ENCODE data around the gene OTOP1. TPM values are rescaled to one million over a fixed set of nuclear protein-coding genes. Genes with fewer than 3 reads are reported as not detected.
"Not testable (repeated sequence)": the region's sequence is repeated elsewhere in the genome, so short reads cannot be mapped to it uniquely, and the experiment has no call there.

OTOP1 gene
- total and polyA plus RNA-seq, 9 donors, result not detected

DNA sequence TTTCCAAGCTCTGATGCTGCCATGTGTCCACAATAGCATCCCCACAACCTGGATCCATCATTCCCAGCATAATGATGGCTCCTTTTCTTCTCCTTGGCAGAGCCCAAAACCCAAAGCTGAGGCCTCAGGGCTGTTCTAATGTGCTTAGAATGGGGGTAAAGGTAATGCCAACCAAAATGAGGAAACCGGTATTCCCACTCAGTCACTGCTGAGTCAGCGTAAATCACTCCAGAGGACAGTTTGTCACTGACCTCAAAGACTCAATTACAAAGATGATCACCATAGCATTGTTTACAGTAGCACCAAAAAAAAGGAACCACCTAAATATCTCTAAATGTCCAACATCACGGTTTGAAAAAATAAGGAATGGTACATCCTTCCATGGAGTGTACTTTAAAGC, 41.2 kb downstream of the OTOP1 start:
- DNase-seq, result no peak
- 67 to 84% (median 76%) methylated on average over 3 of the region's 3 CpGs for WGBS, 3 donors
- TF ChIP-seq, protein P1, sequence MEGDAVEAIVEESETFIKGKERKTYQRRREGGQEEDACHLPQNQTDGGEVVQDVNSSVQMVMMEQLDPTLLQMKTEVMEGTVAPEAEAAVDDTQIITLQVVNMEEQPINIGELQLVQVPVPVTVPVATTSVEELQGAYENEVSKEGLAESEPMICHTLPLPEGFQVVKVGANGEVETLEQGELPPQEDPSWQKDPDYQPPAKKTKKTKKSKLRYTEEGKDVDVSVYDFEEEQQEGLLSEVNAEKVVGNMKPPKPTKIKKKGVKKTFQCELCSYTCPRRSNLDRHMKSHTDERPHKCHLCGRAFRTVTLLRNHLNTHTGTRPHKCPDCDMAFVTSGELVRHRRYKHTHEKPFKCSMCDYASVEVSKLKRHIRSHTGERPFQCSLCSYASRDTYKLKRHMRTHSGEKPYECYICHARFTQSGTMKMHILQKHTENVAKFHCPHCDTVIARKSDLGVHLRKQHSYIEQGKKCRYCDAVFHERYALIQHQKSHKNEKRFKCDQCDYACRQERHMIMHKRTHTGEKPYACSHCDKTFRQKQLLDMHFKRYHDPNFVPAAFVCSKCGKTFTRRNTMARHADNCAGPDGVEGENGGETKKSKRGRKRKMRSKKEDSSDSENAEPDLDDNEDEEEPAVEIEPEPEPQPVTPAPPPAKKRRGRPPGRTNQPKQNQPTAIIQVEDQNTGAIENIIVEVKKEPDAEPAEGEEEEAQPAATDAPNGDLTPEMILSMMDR (IDR thresholded peaks at IDR 0.05), result no peak
- TF ChIP-seq POLR2A (IDR thresholded peaks at IDR 0.05) (no peak), EP300 (IDR thresholded peaks at IDR 0.05) (no peak)
- no peaks in the 10 kb centered on the region for H3K36me3 ChIP-seq
- intact Hi-C loops (cut with DNase I), result no loop called here
- H3K4me1 ChIP-seq (ENCODE audit: insufficient read depth), result no peaks in the 10 kb centered on the region
- no peak overlapping the region for H3K4me3 ChIP-seq
- no peaks in the 10 kb centered on the region for H3K9me3 ChIP-seq
- H3K27ac ChIP-seq, result no peak overlapping the region
- H3K27me3 ChIP-seq, result no peaks in the 10 kb centered on the region

DNA sequence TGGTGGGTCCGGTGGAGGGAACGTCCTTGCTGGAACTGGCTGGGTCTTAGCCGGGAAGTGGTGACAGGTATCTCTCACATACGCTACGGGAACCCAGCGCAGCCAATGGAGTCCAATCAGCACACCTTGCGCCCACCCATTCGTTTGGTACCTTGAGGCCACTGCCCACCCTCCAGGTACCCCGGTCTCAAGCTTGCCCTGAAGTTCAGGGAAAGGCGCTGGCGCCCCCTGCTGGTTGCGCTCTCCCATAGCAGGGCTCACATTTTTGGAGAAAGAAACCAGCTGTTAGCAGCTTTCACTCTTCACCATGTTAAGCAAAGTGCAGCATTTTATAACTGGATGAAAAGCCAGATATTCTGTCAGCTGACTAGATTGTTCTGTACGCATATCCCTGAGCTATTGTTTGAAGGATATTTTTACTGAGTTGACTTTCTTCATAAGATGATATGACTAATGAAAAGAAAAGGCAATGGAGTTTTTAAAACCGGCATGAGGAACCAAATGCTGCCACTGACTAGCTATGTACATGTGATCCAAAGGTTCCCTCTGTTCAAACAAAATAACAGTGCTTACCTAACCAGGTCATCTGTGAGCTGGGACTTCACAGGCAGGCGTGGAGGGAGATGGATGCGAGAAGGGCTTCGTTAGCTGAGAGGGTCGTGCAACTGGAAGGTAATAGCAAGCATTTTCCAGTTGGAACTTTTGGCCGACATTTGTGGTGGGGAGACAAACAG, 43.7 kb downstream of the OTOP1 start:
- no peak for DNase-seq
- Histone ChIP-seq H3K36me3 (no peaks in the 10 kb centered on the region), H3K27me3 (no peaks in the 10 kb centered on the region), H3K27ac (no peak overlapping the region), H3K4me3 (no peak overlapping the region), H3K9me3 (no peaks in the 10 kb centered on the region), H3K4me1 (ENCODE audit: insufficient read depth) (no peaks in the 10 kb centered on the region)
- TF ChIP-seq, protein P1 (IDR thresholded peaks at IDR 0.05), result no peak
- TF ChIP-seq POLR2A (IDR thresholded peaks at IDR 0.05), result no peak
- TF ChIP-seq EP300 (IDR thresholded peaks at IDR 0.05), result no peak
- intact Hi-C loops (cut with DNase I), result loop anchor here in 1 of 4 donors (1.0 kb wide), 1 partner anchor 45 kb away; no protein-coding TSS in a partner anchor
- WGBS, 3 donors, result 39 to 44% (median 42%) methylated on average over 19 of the region's 19 CpGs

DNA sequence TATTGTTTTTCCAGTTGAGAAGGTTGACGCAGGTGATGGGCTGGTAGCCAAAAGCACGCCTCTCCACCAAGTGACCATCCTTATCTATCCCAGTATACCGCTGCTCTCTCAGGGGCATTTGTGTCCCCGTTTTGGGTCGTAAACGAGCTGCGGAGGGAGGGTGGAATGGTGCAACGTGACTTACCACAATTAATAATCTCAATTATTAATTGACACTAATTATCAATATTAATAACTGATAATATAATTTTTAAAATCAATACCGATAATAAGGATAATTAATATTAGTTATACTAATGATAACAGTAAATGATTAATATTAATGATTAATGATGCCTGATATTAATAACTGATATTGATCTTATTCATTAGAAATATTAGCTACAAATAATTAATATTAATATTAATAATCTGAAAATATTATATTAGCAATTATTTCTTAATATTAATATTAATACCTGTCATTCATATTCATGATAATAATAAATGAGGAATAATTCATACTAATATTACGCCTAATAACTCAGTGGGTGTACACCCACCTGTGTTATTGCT, 56.1 kb downstream of the OTOP1 start:
- 84 to 90% (median 87%) methylated on average over 10 of the region's 10 CpGs for WGBS, 3 donors
- DNase-seq, result no peak
- Histone ChIP-seq H3K4me3 (no peak overlapping the region), H3K4me1 (ENCODE audit: insufficient read depth) (no peaks in the 10 kb centered on the region), H3K9me3 (no peaks in the 10 kb centered on the region), H3K27me3 (no peaks in the 10 kb centered on the region), H3K27ac (no peak overlapping the region), H3K36me3 (no peaks in the 10 kb centered on the region)
- TF ChIP-seq EP300 (IDR thresholded peaks at IDR 0.05) (no peak), POLR2A (IDR thresholded peaks at IDR 0.05) (no peak)
- TF ChIP-seq, protein P1 (IDR thresholded peaks at IDR 0.05), result no peak
- intact Hi-C loops (cut with DNase I), result no loop called here

DNA sequence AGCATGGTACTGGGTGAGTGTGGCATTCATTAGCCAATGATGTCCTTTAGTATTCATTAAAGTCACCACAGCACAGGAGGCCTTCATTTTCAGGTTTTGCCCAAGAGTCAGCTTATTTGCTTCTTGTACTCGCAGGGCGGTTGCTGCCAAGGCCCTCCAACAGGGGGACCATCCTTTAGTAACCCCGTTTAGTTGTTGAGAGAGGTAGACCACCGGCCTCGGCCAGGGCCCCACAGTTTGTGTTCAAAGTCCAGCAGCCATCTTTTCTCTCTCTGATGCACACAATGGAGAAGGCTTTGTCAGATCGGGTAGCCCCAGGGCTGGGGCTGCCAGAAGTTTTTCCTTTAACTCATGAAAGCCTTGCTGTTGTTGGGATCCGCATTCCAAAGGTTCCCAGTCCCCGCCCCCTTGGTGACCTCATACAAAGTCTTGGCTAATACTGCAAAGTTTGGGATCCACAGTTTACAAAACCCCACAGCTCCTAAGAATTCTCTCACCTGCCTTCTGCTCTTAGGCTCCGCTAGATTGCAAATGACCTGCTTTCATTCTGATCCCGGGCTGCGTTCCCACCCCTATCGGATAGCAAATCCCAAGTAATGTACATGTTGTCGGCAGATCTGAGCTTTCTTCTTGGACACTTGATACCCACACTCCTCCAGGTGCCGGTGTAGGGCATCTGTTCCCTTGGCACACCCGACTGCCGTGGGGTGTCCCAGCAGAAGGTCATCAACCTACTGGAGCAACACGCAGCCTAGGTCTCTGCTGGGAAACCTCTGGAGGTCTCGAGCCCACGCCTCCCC, 58.5 kb downstream of the OTOP1 start:
- DNase-seq; intact Hi-C loops (cut with DNase I); H3K9me3 ChIP-seq; H3K27me3 ChIP-seq; H3K4me1 ChIP-seq (ENCODE audit: insufficient read depth); H3K4me3 ChIP-seq; H3K36me3 ChIP-seq; H3K27ac ChIP-seq: not testable (repeated sequence)
- 75 to 82% (median 77%) methylated on average over 19 of the region's 19 CpGs for WGBS, 3 donors

DNA sequence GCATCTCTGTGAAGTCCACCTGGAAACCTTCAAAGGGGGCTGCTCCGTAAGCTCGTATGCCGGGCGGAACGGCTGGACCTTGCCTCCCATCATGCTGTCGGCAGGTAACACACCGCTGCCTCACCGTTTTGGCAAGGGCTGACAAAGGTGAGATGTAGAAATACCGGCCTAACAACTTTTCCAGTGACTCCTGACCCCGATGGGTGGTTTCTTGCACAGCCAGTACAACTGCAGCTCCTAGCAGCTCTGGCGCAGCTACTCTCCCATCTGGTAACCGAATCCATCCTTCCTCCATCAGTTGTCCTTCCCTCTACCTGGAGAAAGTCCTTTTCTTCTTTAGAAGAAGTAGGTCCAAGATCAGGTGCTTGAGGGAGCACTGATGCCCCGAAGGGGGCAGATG, 59.7 kb downstream of the OTOP1 start:
- H3K36me3 ChIP-seq; H3K9me3 ChIP-seq; H3K4me3 ChIP-seq; DNase-seq; H3K27ac ChIP-seq; H3K4me1 ChIP-seq (ENCODE audit: insufficient read depth); H3K27me3 ChIP-seq; intact Hi-C loops (cut with DNase I): not testable (repeated sequence)
- 72 to 77% (median 74%) methylated on average over 13 of the region's 13 CpGs for WGBS, 3 donors

DNA sequence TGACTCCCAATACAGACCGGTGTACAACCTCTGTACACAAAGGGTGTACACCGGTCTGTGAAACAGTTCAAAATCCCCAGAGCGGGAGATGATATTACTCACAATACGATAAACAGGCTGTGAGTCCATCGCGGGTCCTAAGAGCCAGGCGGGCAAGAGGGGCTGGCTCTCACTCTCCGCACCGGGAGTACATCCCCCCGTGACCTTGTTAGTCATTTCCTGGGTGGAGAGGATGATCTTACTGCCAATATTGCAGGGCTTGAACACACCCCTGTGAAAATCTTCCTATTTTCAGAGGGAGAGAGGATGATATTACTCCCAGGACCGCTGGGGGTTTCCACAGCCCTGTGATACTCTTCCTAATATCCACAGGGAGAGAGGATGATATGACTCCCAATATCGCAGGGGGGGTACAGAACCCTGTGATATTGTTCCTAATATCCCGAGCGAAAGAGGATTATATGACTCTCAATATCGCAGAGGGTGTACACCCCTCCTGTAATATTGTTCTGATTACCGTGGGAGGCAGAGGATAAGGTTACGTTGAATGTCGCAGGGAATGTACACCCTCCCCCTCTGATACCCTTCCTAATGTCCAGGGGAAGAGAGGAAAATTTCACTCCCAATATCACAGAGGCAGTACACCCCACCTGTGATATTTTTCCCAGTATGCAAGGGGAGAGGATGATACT, 60.9 kb downstream of the OTOP1 start:
- intact Hi-C loops (cut with DNase I); H3K9me3 ChIP-seq; DNase-seq; H3K27ac ChIP-seq; H3K27me3 ChIP-seq; H3K36me3 ChIP-seq; H3K4me1 ChIP-seq (ENCODE audit: insufficient read depth); H3K4me3 ChIP-seq: not testable (repeated sequence)
- WGBS, 3 donors, result 62 to 71% (median 65%) methylated on average over 18 of the region's 18 CpGs

DNA sequence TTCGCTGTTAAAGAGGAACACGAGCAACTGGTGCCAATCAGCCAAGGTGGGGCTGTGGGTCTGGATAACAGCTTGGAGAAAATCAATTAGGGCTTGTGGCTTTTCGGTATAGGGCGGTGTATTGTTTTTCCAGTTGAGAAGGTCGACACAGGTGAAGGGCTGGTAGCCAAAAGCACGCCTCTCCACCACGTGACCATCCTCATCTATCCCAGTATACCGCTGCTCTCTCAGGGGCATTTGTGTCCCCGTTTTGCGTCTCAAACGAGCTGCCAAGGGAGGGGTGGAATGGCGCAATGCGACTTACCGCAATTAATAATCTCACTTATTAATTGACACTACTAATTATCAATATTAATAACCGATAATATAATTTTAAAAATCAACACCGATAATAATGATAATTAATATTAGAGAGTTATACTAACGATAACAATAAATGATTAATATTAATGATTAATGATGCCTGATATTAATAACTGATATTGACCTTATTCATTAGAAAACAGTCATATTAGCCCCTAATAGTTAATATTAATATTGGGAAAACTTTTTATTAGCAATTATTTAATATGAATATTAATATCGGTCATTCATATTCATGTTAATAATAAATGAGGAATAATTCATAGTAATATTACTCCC, 62.1 kb downstream of the OTOP1 start:
- intact Hi-C loops (cut with DNase I); H3K27me3 ChIP-seq; H3K4me1 ChIP-seq (ENCODE audit: insufficient read depth); H3K9me3 ChIP-seq; H3K27ac ChIP-seq; H3K4me3 ChIP-seq; H3K36me3 ChIP-seq; DNase-seq: not testable (repeated sequence)
- WGBS, 3 donors, result 79 to 85% (median 80%) methylated on average over 18 of the region's 18 CpGs
